ENCODE data around the gene ZEB1. TPM values are rescaled to one million over a fixed set of nuclear protein-coding genes. Genes with fewer than 3 reads are reported as not detected.
"Not testable (repeated sequence)": the region's sequence is repeated elsewhere in the genome, so short reads cannot be mapped to it uniquely, and the experiment has no call there.

The ZEB1 gene
- total and polyA plus RNA-seq, 2 donors, result 59.0 to 166 TPM

GRCh38 chr10:31363696-31364095, 44.7 kb downstream of the ZEB1 start:
- not testable (repeated sequence) for DNase-seq (ENCODE audit: extremely low spot score); H3K27ac ChIP-seq (ENCODE audit: low read depth); H3K4me1 ChIP-seq (ENCODE audit: insufficient read depth); H3K36me3 ChIP-seq (ENCODE audit: insufficient read depth); H3K4me3 ChIP-seq (ENCODE audit: low read depth, low read length)
- 98% methylated on average over 19 of the region's 19 CpGs for WGBS

GRCh38 chr10:31364238-31364637, 45.2 kb downstream of the ZEB1 start:
- H3K27ac ChIP-seq (ENCODE audit: low read depth); H3K4me1 ChIP-seq (ENCODE audit: insufficient read depth); H3K4me3 ChIP-seq (ENCODE audit: low read depth, low read length); H3K36me3 ChIP-seq (ENCODE audit: insufficient read depth); DNase-seq (ENCODE audit: extremely low spot score): not testable (repeated sequence)
- WGBS, result 98% methylated on average over 13 of the region's 13 CpGs

- WGBS, result 85% methylated on average over 4 of the region's 4 CpGs
- Histone ChIP-seq H3K4me3 (ENCODE audit: low read depth, low read length) (no peak overlapping the region), H3K36me3 (ENCODE audit: insufficient read depth) (no peaks in the 10 kb centered on the region), H3K27ac (ENCODE audit: low read depth) (no peak overlapping the region), H3K4me1 (ENCODE audit: insufficient read depth) (peaks cover 2% of the 10 kb centered on the region)
- DNase-seq (ENCODE audit: extremely low spot score), result no peak
These were observed 47.7 kb downstream of the ZEB1 start for GRCh38 chr10:31366703-31367102.

- peaks cover 2% of the 10 kb centered on the region for H3K4me1 ChIP-seq (ENCODE audit: insufficient read depth)
- no peak overlapping the region for H3K4me3 ChIP-seq (ENCODE audit: low read depth, low read length)
- DNase-seq (ENCODE audit: extremely low spot score), result no peak
- no peak overlapping the region for H3K27ac ChIP-seq (ENCODE audit: low read depth)
- H3K36me3 ChIP-seq (ENCODE audit: insufficient read depth), result no peaks in the 10 kb centered on the region
These were observed 49.7 kb downstream of the ZEB1 start for GRCh38 chr10:31368724-31369123.

GRCh38 chr10:31372439-31372838, 53.4 kb downstream of the ZEB1 start:
- no peaks in the 10 kb centered on the region for H3K4me1 ChIP-seq (ENCODE audit: insufficient read depth)
- no peak for DNase-seq (ENCODE audit: extremely low spot score)
- no peak overlapping the region for H3K27ac ChIP-seq (ENCODE audit: low read depth)
- H3K36me3 ChIP-seq (ENCODE audit: insufficient read depth), result no peaks in the 10 kb centered on the region
- WGBS, result 94% methylated on average over 3 of the region's 3 CpGs
- H3K4me3 ChIP-seq (ENCODE audit: low read depth, low read length), result no peak overlapping the region

GRCh38 chr10:31374146-31374696, 55.2 kb downstream of the ZEB1 start:
- Histone ChIP-seq H3K4me1 (ENCODE audit: insufficient read depth) (no peaks in the 10 kb centered on the region), H3K27ac (ENCODE audit: low read depth) (no peak overlapping the region), H3K36me3 (ENCODE audit: insufficient read depth) (no peaks in the 10 kb centered on the region), H3K4me3 (ENCODE audit: low read depth, low read length) (no peak overlapping the region)
- WGBS, result 92% methylated on average over 2 of the region's 2 CpGs
- no peak for DNase-seq (ENCODE audit: extremely low spot score)

- H3K4me1 ChIP-seq (ENCODE audit: insufficient read depth), result no peaks in the 10 kb centered on the region
- H3K27ac ChIP-seq (ENCODE audit: low read depth), result no peak overlapping the region
- DNase-seq (ENCODE audit: extremely low spot score), result no peak
- WGBS, result 79% methylated on average over 1 of the region's 1 CpG
- no peak overlapping the region for H3K4me3 ChIP-seq (ENCODE audit: low read depth, low read length)
- H3K36me3 ChIP-seq (ENCODE audit: insufficient read depth), result no peaks in the 10 kb centered on the region
These were observed 62.2 kb downstream of the ZEB1 start for GRCh38 chr10:31381171-31381570.

GRCh38 chr10:31381766-31382316, 62.8 kb downstream of the ZEB1 start:
- DNase-seq (ENCODE audit: extremely low spot score), result no peak
- Histone ChIP-seq H3K4me1 (ENCODE audit: insufficient read depth) (no peaks in the 10 kb centered on the region), H3K4me3 (ENCODE audit: low read depth, low read length) (no peak overlapping the region), H3K36me3 (ENCODE audit: insufficient read depth) (no peaks in the 10 kb centered on the region), H3K27ac (ENCODE audit: low read depth) (no peak overlapping the region)
- WGBS, result 95% methylated on average over 6 of the region's 6 CpGs

GRCh38 chr10:31383810-31384588, 65.0 kb downstream of the ZEB1 start:
- 95% methylated on average over 8 of the region's 8 CpGs for WGBS
- DNase-seq (ENCODE audit: extremely low spot score), result no peak
- H3K4me3 ChIP-seq (ENCODE audit: low read depth, low read length), result no peak overlapping the region
- no peaks in the 10 kb centered on the region for H3K4me1 ChIP-seq (ENCODE audit: insufficient read depth)
- H3K27ac ChIP-seq (ENCODE audit: low read depth), result no peak overlapping the region
- H3K36me3 ChIP-seq (ENCODE audit: insufficient read depth), result no peaks in the 10 kb centered on the region

GRCh38 chr10:31384589-31384949, 65.6 kb downstream of the ZEB1 start:
- WGBS, result 67% methylated on average over 2 of the region's 2 CpGs
- DNase-seq (ENCODE audit: extremely low spot score), result no peak
- no peaks in the 10 kb centered on the region for H3K4me1 ChIP-seq (ENCODE audit: insufficient read depth)
- no peak overlapping the region for H3K27ac ChIP-seq (ENCODE audit: low read depth)
- no peak overlapping the region for H3K4me3 ChIP-seq (ENCODE audit: low read depth, low read length)
- no peaks in the 10 kb centered on the region for H3K36me3 ChIP-seq (ENCODE audit: insufficient read depth)

GRCh38 chr10:31390804-31391203, 71.8 kb downstream of the ZEB1 start:
- Histone ChIP-seq H3K4me1 (ENCODE audit: insufficient read depth) (no peaks in the 10 kb centered on the region), H3K27ac (ENCODE audit: low read depth) (no peak overlapping the region), H3K36me3 (ENCODE audit: insufficient read depth) (no peaks in the 10 kb centered on the region), H3K4me3 (ENCODE audit: low read depth, low read length) (no peak overlapping the region)
- WGBS, result 91% methylated on average over 3 of the region's 3 CpGs
- DNase-seq (ENCODE audit: extremely low spot score), result no peak

GRCh38 chr10:31393844-31394243, 74.8 kb downstream of the ZEB1 start:
- Histone ChIP-seq H3K27ac (ENCODE audit: low read depth) (no peak overlapping the region), H3K4me3 (ENCODE audit: low read depth, low read length) (no peak overlapping the region), H3K36me3 (ENCODE audit: insufficient read depth) (no peaks in the 10 kb centered on the region), H3K4me1 (ENCODE audit: insufficient read depth) (no peaks in the 10 kb centered on the region)
- DNase-seq (ENCODE audit: extremely low spot score), result no peak
- 79% methylated on average over 1 of the region's 1 CpG for WGBS

GRCh38 chr10:31395695-31396094, 76.7 kb downstream of the ZEB1 start:
- no peak for DNase-seq (ENCODE audit: extremely low spot score)
- Histone ChIP-seq H3K36me3 (ENCODE audit: insufficient read depth) (no peaks in the 10 kb centered on the region), H3K27ac (ENCODE audit: low read depth) (no peak overlapping the region), H3K4me3 (ENCODE audit: low read depth, low read length) (no peak overlapping the region), H3K4me1 (ENCODE audit: insufficient read depth) (no peaks in the 10 kb centered on the region)
- WGBS, result 32% methylated on average over 3 of the region's 3 CpGs

GRCh38 chr10:31396376-31396775, 77.4 kb downstream of the ZEB1 start:
- Histone ChIP-seq H3K36me3 (ENCODE audit: insufficient read depth) (no peaks in the 10 kb centered on the region), H3K4me3 (ENCODE audit: low read depth, low read length) (no peak overlapping the region), H3K4me1 (ENCODE audit: insufficient read depth) (no peaks in the 10 kb centered on the region), H3K27ac (ENCODE audit: low read depth) (no peak overlapping the region)
- no peak for DNase-seq (ENCODE audit: extremely low spot score)
